GM21515 (cell line): ENCODE results near the gene MAZ.
"Not testable (repeated sequence)": the region's sequence is repeated elsewhere in the genome, so short reads cannot be mapped to it uniquely, and the experiment has no call there.

Source experiments
- ATAC-seq: cut with Tn5 transposase; IDR thresholded peaks from one replicate; pipeline ENCODE4 v1.9.1; 2021; ENCODE audit not compliant: unreplicated experiment

The MAZ gene

GRCh38 chr16:29784157-29784556 is 22.2 kb upstream of the MAZ start:
- ATAC-seq, result no peak

DNA sequence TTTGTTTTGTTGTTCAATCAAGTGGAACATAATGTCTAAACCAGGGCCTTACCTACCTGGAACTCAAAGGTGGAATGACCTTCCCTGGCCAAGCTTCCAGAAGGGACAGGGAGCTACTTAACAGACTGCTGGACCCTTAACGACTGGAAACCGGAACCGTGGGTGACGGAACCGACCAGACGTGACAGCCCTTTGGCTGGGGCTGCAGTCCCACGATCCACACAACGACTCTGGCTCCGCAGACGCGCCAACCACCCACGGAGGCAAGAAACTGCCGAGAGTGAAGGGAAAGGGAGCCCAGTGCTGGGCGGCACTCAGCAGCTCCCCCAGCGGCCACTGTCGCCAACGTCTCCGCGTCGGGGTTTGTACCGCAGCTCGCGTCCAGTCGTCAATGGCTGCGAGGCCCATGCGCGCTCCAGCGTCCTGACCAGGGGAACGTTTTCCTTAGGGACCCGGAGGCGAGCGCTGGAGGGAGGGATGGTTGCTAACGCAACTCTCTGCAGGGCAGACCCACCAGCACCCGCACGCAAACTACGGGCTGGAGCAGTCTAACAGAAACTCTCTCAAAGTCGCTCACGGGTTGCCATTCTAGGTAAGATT is 21.3 kb upstream of the MAZ start:
- no peak for ATAC-seq

GRCh38 chr16:29787155-29787554 is 19.2 kb upstream of the MAZ start:
- not testable (repeated sequence) for ATAC-seq

- ATAC-seq, result no peak
These were observed 16.6 kb upstream of the MAZ start for GRCh38 chr16:29789775-29790182.

GRCh38 chr16:29790183-29790948 is 16.0 kb upstream of the MAZ start, which contains the start of gene KIF22:
TSS of gene KIF22 (plus strand) at chr16:29790751. CDS start at chr16:29790760, 9 bp downstream.
- ATAC-seq, result peak; percentile 87

GRCh38 chr16:29790949-29791844 is 15.1 kb upstream of the MAZ start:
- ATAC-seq, result no peak

- no peak for ATAC-seq
These were observed 14.2 kb upstream of the MAZ start for GRCh38 chr16:29791845-29792807.

GRCh38 chr16:29793153-29793552 is 13.2 kb upstream of the MAZ start:
- not testable (repeated sequence) for ATAC-seq

- ATAC-seq, result no peak
These were observed 12.1 kb upstream of the MAZ start for GRCh38 chr16:29794231-29794710.

DNA sequence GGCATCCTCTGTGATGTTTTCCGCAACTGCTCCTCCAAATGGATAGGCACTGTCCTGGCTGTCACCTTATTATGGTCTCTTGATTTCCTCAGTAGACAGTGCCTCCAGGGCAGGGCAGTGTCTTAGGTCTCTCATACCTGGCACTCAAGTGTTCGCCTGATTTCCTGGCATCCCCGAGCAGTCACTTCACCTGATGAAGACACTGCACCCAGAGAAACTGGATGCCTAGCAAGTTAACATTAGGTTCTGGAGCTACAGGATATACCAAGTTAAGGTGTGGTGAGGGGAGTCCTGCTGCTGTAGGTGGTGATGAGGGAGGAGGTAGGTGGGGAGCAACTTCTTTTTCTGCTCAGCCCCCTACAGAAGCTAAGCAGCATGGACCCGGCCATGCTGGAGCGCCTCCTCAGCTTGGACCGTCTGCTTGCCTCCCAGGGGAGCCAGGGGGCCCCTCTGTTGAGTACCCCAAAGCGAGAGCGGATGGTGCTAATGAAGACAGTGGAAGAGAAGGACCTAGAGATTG is 3.9 kb upstream of the MAZ start:
- ATAC-seq, result no peak

DNA sequence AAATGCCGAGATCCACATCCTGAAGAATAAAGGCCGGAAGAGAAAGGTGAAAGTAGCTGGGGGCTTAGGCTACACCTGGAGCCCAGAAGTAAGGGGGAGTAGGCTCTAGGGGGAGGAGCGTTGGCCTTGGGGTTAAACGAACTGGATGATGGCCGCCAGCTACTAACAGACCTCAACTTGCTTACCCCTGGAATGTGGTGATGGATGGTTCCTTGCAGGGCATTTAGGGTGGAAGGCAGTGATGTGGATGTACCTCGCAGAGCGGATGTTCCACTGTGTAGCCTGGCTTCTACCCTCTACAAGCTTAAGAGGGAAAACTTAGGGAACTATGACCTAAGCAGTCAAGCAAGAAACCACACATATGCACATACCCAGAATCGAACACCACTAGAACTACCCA is 2.3 kb upstream of the MAZ start:
- ATAC-seq, result no peak

DNA sequence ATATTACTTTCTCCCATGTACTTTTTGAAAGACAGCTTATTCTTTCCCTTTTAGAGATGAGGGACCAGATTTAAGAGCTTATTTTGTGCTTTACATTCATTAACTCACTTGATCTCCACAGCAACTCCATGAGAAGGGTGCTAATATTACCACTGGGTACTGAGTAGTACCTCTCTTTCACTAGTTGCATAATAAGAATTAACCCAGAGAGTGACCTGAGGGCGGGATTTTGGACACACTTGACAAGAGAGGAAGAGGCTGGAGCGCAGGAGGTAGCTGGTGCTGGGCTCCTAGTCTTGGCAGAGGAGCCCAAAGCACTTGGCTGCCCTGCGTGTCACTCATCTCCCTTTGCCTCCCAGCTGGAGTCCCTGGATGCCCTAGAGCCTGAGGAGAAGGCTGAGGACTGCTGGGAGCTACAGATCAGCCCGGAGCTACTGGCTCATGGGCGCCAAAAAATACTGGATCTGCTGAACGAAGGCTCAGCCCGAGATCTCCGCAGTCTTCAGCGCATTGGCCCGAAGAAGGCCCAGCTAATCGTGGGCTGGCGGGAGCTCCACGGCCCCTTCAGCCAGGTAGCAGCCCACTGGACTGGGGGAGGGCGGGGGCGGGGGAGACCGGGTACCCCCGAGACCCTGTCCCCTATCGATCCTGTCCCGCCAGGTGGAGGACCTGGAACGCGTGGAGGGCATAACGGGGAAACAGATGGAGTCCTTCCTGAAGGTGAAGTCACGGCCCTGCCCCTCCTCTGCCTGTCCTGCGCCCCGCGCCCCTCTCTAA is 1.7 kb upstream of the MAZ start:
- no peak for ATAC-seq

DNA sequence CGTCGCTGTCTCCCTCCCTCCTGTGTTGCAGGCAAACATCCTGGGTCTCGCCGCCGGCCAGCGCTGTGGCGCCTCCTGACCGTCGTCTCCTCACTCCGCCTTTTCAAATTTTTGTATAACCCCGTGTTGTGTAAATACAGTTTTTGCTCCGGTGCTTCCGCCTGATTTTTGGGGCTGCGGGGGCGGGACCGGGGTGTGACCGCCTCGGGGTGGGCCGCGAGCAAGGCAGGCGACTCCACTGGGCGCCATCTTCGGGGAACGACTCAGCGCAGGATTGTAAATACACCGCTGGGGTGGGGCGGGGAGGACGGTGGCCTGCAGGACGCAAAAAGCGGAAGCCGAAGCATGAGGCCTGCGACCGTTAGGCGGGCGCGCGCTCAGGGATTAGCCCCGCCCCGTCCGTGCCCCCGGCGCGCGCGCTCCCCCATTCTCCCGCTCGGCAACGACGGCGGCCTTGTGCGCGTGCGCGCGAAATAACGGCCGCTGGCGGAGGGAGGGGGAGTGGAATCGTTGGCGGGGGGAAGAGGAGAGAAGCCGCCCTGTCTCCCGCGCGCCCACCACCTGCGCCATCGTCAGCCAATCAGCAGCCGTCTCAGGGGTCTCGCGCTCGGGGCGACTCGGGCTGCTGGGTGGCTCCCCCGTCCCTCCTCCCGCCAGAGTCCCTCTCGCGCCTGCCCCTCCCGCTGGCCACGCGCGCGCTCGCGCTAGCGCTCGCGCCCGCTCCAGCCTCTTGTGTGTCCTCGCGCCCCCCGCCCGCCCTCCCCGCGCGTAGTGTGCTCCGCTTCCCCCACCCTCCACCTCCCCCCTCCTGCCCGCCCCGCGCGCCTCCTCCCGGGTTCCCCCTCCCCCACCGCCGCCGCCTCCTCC is 864 bp upstream of the MAZ start:
- ATAC-seq, result peak; percentile 48

DNA sequence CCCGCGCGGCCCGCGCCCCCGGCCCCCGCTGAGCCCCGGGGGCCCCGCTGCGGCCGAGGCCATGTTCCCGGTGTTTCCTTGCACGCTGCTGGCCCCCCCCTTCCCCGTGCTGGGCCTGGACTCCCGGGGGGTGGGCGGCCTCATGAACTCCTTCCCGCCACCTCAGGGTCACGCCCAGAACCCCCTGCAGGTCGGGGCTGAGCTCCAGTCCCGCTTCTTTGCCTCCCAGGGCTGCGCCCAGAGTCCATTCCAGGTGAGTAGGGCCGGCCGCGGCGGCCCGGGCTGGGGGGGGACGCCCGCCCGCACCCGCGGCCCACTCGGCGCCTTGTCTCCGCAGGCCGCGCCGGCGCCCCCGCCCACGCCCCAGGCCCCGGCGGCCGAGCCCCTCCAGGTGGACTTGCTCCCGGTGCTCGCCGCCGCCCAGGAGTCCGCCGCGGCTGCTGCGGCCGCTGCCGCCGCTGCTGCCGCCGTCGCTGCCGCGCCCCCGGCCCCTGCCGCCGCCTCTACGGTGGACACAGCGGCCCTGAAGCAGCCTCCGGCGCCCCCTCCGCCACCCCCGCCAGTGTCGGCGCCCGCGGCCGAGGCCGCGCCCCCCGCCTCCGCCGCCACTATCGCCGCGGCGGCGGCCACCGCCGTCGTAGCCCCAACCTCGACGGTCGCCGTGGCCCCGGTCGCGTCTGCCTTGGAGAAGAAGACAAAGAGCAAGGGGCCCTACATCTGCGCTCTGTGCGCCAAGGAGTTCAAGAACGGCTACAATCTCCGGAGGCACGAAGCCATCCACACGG is 504 bp downstream of the MAZ start:
- ATAC-seq, result no peak

DNA sequence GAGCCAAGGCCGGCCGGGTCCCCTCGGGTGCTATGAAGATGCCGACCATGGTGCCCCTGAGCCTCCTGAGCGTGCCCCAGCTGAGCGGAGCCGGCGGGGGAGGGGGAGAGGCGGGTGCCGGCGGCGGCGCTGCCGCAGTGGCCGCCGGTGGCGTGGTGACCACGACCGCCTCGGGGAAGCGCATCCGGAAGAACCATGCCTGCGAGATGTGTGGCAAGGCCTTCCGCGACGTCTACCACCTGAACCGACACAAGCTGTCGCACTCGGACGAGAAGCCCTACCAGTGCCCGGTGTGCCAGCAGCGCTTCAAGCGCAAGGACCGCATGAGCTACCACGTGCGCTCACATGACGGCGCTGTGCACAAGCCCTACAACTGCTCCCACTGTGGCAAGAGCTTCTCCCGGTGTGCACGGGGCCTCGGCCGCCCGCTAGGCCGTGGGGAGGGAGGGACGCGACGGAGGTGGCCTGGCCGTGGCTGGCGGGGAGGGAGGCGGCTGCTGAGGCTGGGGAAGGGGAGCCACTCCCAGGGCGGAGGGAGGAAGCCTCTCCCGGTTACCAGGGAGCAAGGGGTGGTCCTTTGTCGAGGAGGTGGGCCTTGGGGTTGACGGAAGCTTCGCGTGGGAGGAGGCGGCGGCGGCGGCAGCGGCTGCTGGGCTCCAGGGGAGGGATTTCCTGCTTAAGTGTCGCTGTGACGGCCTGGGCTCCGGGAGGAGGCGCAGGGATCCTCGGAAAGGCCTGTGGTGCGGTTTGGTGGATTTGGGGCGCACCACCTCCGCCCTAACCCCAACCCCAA is 1.3 kb downstream of the MAZ start:
- no peak for ATAC-seq

DNA sequence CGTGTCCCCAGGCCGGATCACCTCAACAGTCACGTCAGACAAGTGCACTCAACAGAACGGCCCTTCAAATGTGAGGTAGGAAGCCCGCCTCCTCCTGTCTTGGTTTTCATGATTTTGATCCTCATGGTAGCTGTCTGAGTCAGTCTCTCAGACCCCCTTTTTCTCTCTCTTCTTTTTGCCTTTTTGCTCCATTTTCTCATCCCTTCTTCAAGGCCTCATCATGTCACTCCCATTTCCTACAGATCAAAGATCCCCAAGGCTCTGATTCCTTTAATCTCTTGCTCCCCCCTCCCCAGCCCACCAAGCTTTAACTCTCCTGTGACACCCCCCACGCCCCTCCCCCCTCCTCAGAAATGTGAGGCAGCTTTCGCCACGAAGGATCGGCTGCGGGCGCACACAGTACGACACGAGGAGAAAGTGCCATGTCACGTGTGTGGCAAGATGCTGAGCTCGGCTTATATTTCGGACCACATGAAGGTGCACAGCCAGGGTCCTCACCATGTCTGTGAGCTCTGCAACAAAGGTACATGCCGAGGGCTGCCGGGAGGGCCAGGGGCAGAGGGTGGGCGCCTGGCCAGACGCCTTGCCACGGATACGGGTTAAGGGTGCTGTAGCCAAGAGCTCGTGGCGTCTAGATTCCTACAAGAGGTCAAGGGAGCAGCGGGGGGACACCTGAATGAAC is 2.0 kb downstream of the MAZ start:
- no peak for ATAC-seq
